Hematopoietic multipotent progenitor cell treated with erythropoietin and hydrocortisone succinate and interleukin-3 and kit ligand, for 6 days (in vitro differentiated cells): Measurements from ENCODE around the gene FGF13.
A peak's percentile ranks its signal among the peaks of the same experiment; 100 is the strongest.

ENCODE experiments used
- DNase-seq: peaks from one replicate; pipeline ENCODE4 v3.0.0-alpha.2; 2015

Gene FGF13

GRCh38 chrX:138711399-138712347, at the start of gene FGF13:
Gene FGF13, minus strand, starts transcription at chrX:138711717. Its CDS starts 714 bp downstream, at chrX:138711003.
- peak; percentile 8 for DNase-seq

- DNase-seq = no peak
Measured at GRCh38 chrX:138759217-138759943, 47.9 kb upstream of the FGF13 start.

- no peak for DNase-seq
Measured at GRCh38 chrX:138756234-138756633, 44.7 kb upstream of the FGF13 start.

GRCh38 chrX:138754861-138755260, 43.3 kb upstream of the FGF13 start:
- DNase-seq = no peak

GRCh38 chrX:138748480-138748879, 37.0 kb upstream of the FGF13 start:
- DNase-seq = peak; percentile 18

GRCh38 chrX:138745196-138745595, 33.7 kb upstream of the FGF13 start:
- peak; percentile 67 for DNase-seq

GRCh38 chrX:138742217-138742616, 30.7 kb upstream of the FGF13 start:
- DNase-seq = no peak

GRCh38 chrX:138740341-138740740, 28.8 kb upstream of the FGF13 start:
- no peak for DNase-seq

- DNase-seq = no peak
Measured at GRCh38 chrX:138723301-138723700, 11.8 kb upstream of the FGF13 start.

- no peak for DNase-seq
Measured at GRCh38 chrX:138719396-138719795, 7.9 kb upstream of the FGF13 start.

- no peak for DNase-seq
Measured at GRCh38 chrX:138718941-138719340, 7.4 kb upstream of the FGF13 start.

- DNase-seq = no peak
Measured at GRCh38 chrX:138710866-138711341, 613 bp downstream of the FGF13 start.

- DNase-seq = no peak
Measured at GRCh38 chrX:138709886-138710791, 1.4 kb downstream of the FGF13 start.

GRCh38 chrX:138708268-138708667, 3.2 kb downstream of the FGF13 start:
- no peak for DNase-seq

- no peak for DNase-seq
Measured at GRCh38 chrX:138704596-138704995, 6.9 kb downstream of the FGF13 start.

- no peak for DNase-seq
Measured at GRCh38 chrX:138704101-138704500, 7.4 kb downstream of the FGF13 start.

- no peak for DNase-seq
Measured at GRCh38 chrX:138692591-138692990, 18.9 kb downstream of the FGF13 start.

GRCh38 chrX:138691186-138691585, 20.3 kb downstream of the FGF13 start:
- no peak for DNase-seq

- DNase-seq = no peak
Measured at GRCh38 chrX:138690591-138690990, 20.9 kb downstream of the FGF13 start.

- no peak for DNase-seq
Measured at GRCh38 chrX:138683600-138683999, 27.9 kb downstream of the FGF13 start.

- DNase-seq = no peak
Measured at GRCh38 chrX:138669693-138670092, 41.8 kb downstream of the FGF13 start.

GRCh38 chrX:138664466-138664865, 47.1 kb downstream of the FGF13 start:
- no peak for DNase-seq

- DNase-seq = no peak
Measured at GRCh38 chrX:138664016-138664415, 47.5 kb downstream of the FGF13 start.
